CD4-positive, alpha-beta T cell (primary cell): ENCODE results near the gene PPP2R5D. TPM values are rescaled to one million over a fixed set of nuclear protein-coding genes. Genes with fewer than 3 reads are reported as not detected.
"Not testable (repeated sequence)": the region's sequence is repeated elsewhere in the genome, so short reads cannot be mapped to it uniquely, and the experiment has no call there.

ENCODE experiments used
- ATAC-seq: fragments of 200-7000 bp; cut with Tn5 transposase; one replicate; pipeline ENCODE4 v1.10.0; 2022; ENCODE audit warnings: mild to moderate bottlenecking; ENCODE audit not compliant: poor library complexity
- CTCF ChIA-PET: fragments of 350-600 bp; sonication (Branson Sonifier 250); formaldehyde crosslinking; loops from one replicate; lab custom pipeline; 2021; ENCODE audit warnings: antibody characterized with exemption, inconsistent platforms; lab: Charles Lee
- POLR2A ChIA-PET: fragments of 350-600 bp; sonication (Branson Sonifier 250); formaldehyde crosslinking; loops from one replicate; lab custom pipeline; 2021; ENCODE audit warnings: antibody characterized with exemption, inconsistent platforms; lab: Charles Lee
- DNase-seq, 14 experiments: peaks; one replicate each; pipeline ENCODE4 v3.0.0-alpha.2; 2013 to 2020; ENCODE audit warnings: mixed read lengths in 2 of 14
- H3K27ac ChIP-seq, 2 donors: one replicate each; pipeline versions ENCODE4 v1.5.1 to v1.7.0; 2013; ENCODE audit warnings: low read length in 2 of 2, low read depth in 1 of 2, mild to moderate bottlenecking in 1 of 2
- H3K27me3 ChIP-seq, 2 experiments: 1 replicate in 1 of 2; 2 replicates in 1 of 2; pipeline versions ENCODE4 v1.6.1 to v1.7.0; 2013; ENCODE audit warnings: low read length in 2 of 2, control low read depth in 1 of 2, mild to moderate bottlenecking in 1 of 2, moderate library complexity in 1 of 2; ENCODE audit not compliant: insufficient read depth in 2 of 2, control insufficient read depth in 1 of 2
- H3K36me3 ChIP-seq: one replicate; pipeline ENCODE4 v1.6.1; 2013; ENCODE audit warnings: low read length, control low read depth; ENCODE audit not compliant: insufficient read depth
- H3K4me1 ChIP-seq: one replicate; pipeline ENCODE4 v1.6.1; 2013; ENCODE audit warnings: low read length, control low read depth; ENCODE audit not compliant: insufficient read depth
- H3K4me3 ChIP-seq: one replicate; pipeline ENCODE4 v1.5.1; 2013; ENCODE audit warnings: mild to moderate bottlenecking, low read length, moderate library complexity
- H3K9me3 ChIP-seq, 2 experiments: 1 replicate in 1 of 2; 2 replicates in 1 of 2; pipeline versions ENCODE4 v1.6.1 to v1.7.0; 2013; ENCODE audit warnings: low read length in 2 of 2, mild to moderate bottlenecking in 2 of 2, control low read depth in 1 of 2, moderate library complexity in 1 of 2; ENCODE audit not compliant: control insufficient read depth in 1 of 2, insufficient read depth in 1 of 2
- H3K27ac Mint-ChIP-seq: one replicate; pipeline ENCODE4 v1.8.0; 2020; ENCODE audit warnings: mixed read lengths
- H3K27me3 Mint-ChIP-seq: one replicate; pipeline ENCODE4 v1.8.0; 2021; ENCODE audit warnings: mixed read lengths
- H3K36me3 Mint-ChIP-seq: one replicate; pipeline ENCODE4 v1.8.0; 2021; ENCODE audit warnings: low read depth, mixed read lengths
- H3K4me1 Mint-ChIP-seq: one replicate; pipeline ENCODE4 v1.8.0; 2021; ENCODE audit warnings: low read depth, mixed read lengths
- H3K4me3 Mint-ChIP-seq: one replicate; pipeline ENCODE4 v1.8.0; 2020; ENCODE audit warnings: mild to moderate bottlenecking, mixed read lengths
- H3K9me3 Mint-ChIP-seq: one replicate; pipeline ENCODE4 v1.8.0; 2020; ENCODE audit warnings: mixed read lengths
- CTCF ChIP-seq: fragments of 200-600 bp; IDR thresholded peaks from one replicate; pipeline ENCODE4 v1.8.0; 2022; ENCODE audit warnings: antibody characterized with exemption, mild to moderate bottlenecking
- intact Hi-C, 2 experiments: fragments of 100-400 bp; cut with DNase I in 1 of 2; cut with micrococcal nuclease in 1 of 2; formaldehyde crosslinking; loops; one replicate each; pipeline versions ENCODE4 v1.15.1 to v1.9.0; 2023 to 2025; cut with DNase I, micrococcal nuclease
- total RNA-seq, 174 experiments: library from RNA in 2 of 174; stranded (reverse) in 2 of 174; gene quantifications; one replicate each; pipeline ENCODE4 v1.2.3 and lab custom pipeline; 2021 to 2026

PPP2R5D gene
- total RNA-seq, 2 experiments from 2014 or later, result 15.3 to 17.5 TPM

DNA sequence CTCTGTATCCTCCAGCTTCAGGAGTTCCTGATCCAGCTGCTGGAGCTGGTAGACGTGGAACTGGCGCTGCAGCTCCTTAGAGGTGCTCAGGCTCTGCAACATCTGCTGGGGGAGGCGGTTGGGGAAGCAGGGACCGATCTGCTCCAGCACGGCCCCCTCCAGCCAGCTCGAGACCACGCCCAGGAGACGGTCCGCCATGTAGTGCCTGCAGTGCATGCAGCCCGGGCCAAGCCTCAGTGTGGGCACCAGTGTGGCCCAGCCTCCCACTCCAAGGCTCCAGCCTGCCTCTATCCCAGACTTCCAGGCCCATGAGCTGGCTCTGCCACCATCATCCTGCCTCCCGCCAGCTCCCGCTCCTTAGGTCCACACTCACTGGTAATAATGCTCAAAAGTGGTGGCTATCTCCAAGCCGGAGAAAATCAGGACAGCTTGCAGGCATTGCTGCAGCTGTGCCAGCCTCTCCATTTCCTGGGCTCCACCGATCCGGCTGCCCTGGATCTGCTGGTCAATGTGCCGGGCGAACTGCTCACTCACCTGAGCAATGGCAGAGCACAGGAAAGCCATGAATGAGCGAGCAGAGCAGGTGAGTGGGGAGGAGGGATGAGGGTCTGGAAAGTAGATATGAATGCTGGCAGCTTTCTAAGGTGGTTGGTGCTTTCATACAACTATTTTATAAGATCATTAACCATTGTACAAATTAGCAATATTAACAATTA is 56.3 kb downstream of the PPP2R5D start:
- POLR2A ChIA-PET, result interaction anchor here (1.3 kb wide), 1 partner anchor 13 kb away, joined by 3 read pairs; the partner anchor contains the start of gene CUL7
- no peaks in the 10 kb centered on the region for H3K4me1 Mint-ChIP-seq
- no peak overlapping the region for H3K4me3 ChIP-seq
- no peak overlapping the region for H3K27ac ChIP-seq
- no peak for TF ChIP-seq CTCF
- H3K27me3 Mint-ChIP-seq, result no peaks in the 10 kb centered on the region
- H3K36me3 ChIP-seq, result peaks cover 57% of the 10 kb centered on the region
- H3K9me3 Mint-ChIP-seq, result no peaks in the 10 kb centered on the region
- no peak overlapping the region for H3K4me3 Mint-ChIP-seq
- H3K27me3 ChIP-seq, result no peaks in the 10 kb centered on the region
- H3K36me3 Mint-ChIP-seq, result peaks cover 68% of the 10 kb centered on the region
- no peak overlapping the region for H3K27ac Mint-ChIP-seq
- no peak for ATAC-seq
- intact Hi-C loops, result no loop called here
- CTCF ChIA-PET, result no interaction called here
- H3K9me3 ChIP-seq, result no peaks in the 10 kb centered on the region
- DNase-seq, result no peak
- H3K4me1 ChIP-seq, result no peaks in the 10 kb centered on the region

DNA sequence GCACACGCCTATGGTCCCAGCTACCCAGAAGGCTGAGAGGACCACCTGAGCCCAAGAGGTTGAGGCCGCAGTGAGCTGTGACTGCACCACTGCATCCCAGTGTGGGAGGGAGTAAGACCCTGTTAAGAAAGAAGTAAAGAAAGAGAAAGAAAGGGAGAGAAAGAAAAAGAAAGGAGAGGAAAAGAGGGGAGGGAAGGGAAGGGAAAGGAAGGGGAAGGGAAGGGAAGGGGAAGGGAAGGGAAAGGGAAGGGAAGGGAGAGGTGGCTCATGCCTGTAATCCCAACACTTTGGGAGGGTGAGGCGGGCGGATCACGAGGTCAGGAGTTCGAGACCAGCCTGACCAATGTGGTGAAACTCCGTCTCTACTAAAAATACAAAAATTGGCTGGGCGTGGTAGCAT is 57.1 kb downstream of the PPP2R5D start:
- H3K4me3 ChIP-seq, H3K27me3 ChIP-seq, H3K27me3 Mint-ChIP-seq, ATAC-seq, H3K9me3 Mint-ChIP-seq, H3K9me3 ChIP-seq, intact Hi-C loops, CTCF ChIA-PET, H3K27ac Mint-ChIP-seq, H3K4me3 Mint-ChIP-seq, DNase-seq, H3K27ac ChIP-seq, H3K4me1 ChIP-seq, H3K4me1 Mint-ChIP-seq: not testable (repeated sequence)
- H3K36me3 ChIP-seq, result peaks cover 61% of the 10 kb centered on the region
- POLR2A ChIA-PET, result interaction anchor here (1.3 kb wide), 1 partner anchor 12 kb away, joined by 3 read pairs; the partner anchor contains the start of gene CUL7
- peaks cover 76% of the 10 kb centered on the region for H3K36me3 Mint-ChIP-seq

DNA sequence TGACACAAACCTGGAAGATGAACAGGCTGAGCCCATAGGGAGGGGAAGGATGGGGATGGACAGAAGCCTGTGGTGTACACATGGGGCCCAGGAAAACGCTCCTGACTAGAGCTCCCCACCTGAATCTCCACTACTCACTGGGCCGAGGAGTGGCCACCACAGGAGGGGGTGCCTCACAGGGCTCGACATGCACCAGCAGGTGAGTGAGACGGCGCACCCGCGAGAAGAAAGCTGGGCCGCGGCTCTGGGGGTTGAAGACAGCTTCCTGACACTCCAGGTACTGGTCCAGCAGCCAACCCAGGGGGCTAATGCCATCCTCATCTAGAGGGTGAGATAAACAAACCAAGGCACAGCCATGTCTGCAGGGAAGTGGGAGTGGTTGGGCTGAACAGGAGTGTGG is 58.9 kb downstream of the PPP2R5D start:
- peaks cover 56% of the 10 kb centered on the region for H3K36me3 ChIP-seq

More for the DNA sequence above, 58.9 kb downstream of the PPP2R5D start:
- Histone ChIP-seq H3K27me3 (no peaks in the 10 kb centered on the region), H3K9me3 (no peaks in the 10 kb centered on the region), H3K27ac (no peak overlapping the region), H3K4me1 (no peaks in the 10 kb centered on the region), H3K4me3 (no peak overlapping the region)
- H3K4me1 Mint-ChIP-seq, result no peaks in the 10 kb centered on the region
- peaks cover 74% of the 10 kb centered on the region for H3K36me3 Mint-ChIP-seq
- H3K27ac Mint-ChIP-seq, result no peak overlapping the region
- ATAC-seq (no peak), DNase-seq (no peak)
- no peaks in the 10 kb centered on the region for H3K9me3 Mint-ChIP-seq
- intact Hi-C loops, result no loop called here
- no peak for TF ChIP-seq CTCF
- H3K27me3 Mint-ChIP-seq, result no peaks in the 10 kb centered on the region
- no peak overlapping the region for H3K4me3 Mint-ChIP-seq
- CTCF ChIA-PET, result no interaction called here
- POLR2A ChIA-PET, result no interaction called here
